GM12874 (cell line): Measurements from ENCODE around the gene ACAP3.

ENCODE experiments used
- TF ChIP-seq, protein P1 (sequence below): IDR thresholded peaks from 2 replicates; pipeline ENCODE4 v1.5.1; 2011; ENCODE audit warnings: low read depth, mild to moderate bottlenecking, control low read depth, low read length, moderate library complexity; ENCODE audit not compliant: insufficient read depth

The ACAP3 gene

DNA sequence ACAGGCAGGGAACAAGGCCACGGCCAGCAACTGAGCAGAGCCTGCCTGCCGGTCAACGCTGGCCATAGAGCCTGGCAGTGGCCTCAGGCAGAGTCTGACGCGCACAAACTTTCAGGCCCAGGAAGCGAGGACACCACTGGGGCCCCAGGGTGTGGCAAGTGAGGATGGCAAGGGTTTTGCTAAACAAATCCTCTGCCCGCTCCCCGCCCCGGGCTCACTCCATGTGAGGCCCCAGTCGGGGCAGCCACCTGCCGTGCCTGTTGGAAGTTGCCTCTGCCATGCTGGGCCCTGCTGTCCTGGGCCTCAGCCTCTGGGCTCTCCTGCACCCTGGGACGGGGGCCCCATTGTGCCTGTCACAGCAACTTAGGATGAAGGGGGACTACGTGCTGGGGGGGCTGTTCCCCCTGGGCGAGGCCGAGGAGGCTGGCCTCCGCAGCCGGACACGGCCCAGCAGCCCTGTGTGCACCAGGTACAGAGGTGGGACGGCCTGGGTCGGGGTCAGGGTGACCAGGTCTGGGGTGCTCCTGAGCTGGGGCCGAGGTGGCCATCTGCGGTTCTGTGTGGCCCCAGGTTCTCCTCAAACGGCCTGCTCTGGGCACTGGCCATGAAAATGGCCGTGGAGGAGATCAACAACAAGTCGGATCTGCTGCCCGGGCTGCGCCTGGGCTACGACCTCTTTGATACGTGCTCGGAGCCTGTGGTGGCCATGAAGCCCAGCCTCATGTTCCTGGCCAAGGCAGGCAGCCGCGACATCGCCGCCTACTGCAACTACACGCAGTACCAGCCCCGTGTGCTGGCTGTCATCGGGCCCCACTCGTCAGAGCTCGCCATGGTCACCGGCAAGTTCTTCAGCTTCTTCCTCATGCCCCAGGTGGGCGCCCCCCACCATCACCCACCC, 23.6 kb upstream of the ACAP3 start, which contains the start of gene TAS1R3:
Gene TAS1R3 (plus strand): TSS at position 213 of the 898 bp plus-strand sequence. CDS start 66 bp downstream, at position 279.
- TF ChIP-seq, protein P1, sequence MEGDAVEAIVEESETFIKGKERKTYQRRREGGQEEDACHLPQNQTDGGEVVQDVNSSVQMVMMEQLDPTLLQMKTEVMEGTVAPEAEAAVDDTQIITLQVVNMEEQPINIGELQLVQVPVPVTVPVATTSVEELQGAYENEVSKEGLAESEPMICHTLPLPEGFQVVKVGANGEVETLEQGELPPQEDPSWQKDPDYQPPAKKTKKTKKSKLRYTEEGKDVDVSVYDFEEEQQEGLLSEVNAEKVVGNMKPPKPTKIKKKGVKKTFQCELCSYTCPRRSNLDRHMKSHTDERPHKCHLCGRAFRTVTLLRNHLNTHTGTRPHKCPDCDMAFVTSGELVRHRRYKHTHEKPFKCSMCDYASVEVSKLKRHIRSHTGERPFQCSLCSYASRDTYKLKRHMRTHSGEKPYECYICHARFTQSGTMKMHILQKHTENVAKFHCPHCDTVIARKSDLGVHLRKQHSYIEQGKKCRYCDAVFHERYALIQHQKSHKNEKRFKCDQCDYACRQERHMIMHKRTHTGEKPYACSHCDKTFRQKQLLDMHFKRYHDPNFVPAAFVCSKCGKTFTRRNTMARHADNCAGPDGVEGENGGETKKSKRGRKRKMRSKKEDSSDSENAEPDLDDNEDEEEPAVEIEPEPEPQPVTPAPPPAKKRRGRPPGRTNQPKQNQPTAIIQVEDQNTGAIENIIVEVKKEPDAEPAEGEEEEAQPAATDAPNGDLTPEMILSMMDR: no peak

DNA sequence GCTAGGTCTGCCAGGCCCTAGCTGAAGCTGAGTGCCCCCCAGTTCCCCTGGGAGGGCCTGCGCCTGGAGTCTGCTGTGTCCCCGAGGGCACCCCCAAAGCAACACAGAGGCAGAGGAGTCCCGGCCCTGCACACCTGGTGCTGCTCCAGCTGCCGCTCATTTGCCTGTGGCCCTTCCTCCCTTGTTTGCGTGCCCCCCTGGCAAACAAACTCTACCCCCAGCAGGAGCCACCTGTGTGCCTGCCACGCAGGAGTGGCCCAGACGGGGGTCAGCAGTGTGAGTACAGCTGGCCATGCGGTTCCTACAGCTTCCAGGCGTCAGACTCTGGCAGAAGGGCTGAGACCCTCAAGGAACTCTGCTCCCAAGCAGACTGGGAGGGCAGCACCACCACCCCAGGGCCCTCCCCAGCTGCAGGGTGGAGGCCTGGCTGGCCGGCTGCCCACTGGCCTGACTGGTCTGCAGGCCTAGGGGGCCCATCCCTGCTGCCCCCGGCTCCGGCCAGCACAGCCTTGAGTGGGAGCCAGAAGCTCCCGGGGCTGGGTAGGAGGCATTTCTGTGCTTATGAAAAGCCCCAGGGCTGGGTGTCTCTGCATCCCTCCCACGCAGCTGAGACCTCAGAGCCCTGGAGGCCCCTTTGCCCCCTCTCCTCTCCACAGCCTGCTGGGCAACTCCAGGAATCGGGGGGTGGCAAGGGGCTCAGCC, 22.8 kb upstream of the ACAP3 start:
- TF ChIP-seq, protein P1: no peak

DNA sequence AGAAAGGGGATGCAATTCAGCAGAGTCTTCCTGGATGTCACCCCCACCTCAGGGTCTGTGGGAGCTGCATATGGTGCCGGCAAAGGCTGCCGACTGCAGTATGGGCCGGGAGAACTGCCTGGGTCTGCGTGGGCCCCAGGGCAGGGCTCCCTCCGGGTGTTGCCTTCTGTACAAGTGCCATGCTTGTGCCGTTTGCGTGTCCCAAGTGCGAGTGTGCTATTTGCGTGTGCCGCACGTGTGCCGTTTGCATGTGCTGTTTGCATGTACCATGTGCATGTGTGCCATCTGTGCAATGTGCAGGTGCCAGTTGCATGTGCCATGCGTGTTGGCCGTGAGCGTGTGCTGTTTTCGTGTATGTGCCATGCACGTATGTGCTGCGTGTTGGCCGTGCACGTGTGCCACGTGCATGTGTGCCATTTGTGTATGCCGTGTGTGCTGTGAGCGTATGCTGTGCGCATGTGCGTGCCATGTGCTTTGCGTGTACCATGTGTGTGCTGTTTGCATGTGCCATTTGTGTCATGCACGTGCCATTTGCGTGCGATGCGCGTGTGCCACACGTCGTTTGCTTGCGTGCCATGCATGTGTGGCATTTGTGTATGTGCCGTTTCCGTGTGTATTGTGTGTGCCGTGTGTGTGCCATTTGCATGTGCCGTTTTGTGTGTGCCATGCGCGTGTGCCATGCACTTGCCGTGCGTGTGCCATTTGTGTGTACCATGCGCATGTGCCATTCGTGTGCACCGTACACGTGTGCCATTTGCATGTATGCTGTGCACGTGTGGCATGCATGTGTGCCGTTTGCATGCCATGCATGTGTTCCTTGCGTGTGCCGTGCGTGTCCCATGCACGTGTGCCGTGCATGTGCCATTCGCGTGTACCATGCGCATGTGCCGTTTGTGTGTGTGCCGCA, 21.8 kb upstream of the ACAP3 start:
- TF ChIP-seq, protein P1: no peak

DNA sequence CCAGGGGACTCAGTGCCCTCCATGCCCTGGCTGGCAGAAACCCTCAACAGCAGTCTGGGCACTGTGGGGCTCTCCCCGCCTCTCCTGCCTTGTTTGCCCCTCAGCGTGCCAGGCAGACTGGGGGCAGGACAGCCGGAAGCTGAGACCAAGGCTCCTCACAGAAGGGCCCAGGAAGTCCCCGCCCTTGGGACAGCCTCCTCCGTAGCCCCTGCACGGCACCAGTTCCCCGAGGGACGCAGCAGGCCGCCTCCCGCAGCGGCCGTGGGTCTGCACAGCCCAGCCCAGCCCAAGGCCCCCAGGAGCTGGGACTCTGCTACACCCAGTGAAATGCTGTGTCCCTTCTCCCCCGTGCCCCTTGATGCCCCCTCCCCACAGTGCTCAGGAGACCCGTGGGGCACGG, 20.5 kb upstream of the ACAP3 start:
- TF ChIP-seq, protein P1: no peak

DNA sequence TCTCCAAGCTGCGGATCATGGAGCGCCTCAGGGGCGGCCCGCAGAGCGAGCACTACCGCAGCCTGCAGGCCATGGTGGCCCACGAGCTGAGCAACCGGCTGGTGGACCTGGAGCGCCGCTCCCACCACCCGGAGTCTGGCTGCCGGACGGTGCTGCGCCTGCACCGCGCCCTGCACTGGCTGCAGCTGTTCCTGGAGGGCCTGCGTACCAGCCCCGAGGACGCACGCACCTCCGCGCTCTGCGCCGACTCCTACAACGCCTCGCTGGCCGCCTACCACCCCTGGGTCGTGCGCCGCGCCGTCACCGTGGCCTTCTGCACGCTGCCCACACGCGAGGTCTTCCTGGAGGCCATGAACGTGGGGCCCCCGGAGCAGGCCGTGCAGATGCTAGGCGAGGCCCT, 19.6 kb upstream of the ACAP3 start:
- TF ChIP-seq, protein P1: no peak

DNA sequence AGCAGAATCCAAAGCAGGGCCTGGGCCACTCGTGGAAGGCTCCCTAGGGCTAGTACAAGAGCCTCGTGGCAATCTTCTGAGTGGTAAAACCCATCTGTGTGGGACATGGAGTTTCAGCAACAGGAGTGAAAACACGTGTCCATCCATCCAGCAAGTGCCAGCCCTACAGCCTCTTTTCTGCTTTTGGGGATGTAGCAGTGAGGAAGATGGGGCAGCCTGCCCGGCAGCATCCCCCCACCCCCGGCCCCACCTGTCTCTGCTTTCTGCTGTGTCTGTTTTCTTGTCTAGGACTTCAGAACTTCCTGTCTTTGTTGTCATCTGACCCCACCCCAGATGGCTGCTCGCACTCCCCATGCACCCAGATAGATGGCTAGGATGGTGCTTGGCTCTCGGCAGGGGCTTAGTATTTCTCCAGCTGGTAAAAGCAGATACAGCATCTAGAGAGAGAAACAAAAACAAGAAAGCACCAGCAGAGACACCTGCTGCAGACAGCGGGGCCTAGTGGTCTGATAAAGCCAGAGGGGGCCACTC, 18.4 kb upstream of the ACAP3 start:
- TF ChIP-seq, protein P1: no peak
